ENCODE data around the gene FBXO5. TPM values are rescaled to one million over a fixed set of nuclear protein-coding genes. Genes with fewer than 3 reads are reported as not detected.
A peak's percentile ranks its signal among the peaks of the same experiment; 100 is the strongest.

FBXO5 gene
- total RNA-seq, 1 donor from 2014 or later: 9.4 TPM

DNA sequence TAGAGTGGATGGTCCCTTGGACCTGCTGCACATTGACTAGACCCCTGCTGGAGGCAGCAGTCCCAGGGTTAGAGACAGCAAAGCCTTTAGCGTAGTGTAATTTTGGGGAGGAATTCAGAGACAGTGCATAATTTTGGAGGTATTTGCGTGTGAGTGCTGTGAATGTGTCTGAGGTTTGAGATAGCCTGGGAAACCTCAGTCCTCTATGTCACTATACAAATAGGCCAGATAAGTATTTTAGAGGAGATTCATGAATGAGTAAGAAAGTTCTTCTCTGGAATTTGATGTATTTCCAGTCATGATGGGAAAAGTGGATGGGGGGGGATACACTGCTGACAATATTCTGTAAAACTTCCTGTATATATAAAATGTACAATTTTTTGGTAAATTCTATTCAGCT is 45.4 kb upstream of the FBXO5 start:
- Mint-ChIP-seq H3K27ac (ENCODE audit: unreplicated experiment) (no peak overlapping the region), H3K4me3 (ENCODE audit: unreplicated experiment) (no peak overlapping the region), H3K4me1 (ENCODE audit: unreplicated experiment) (peaks cover 14% of the 10 kb centered on the region), H3K27me3 (ENCODE audit: unreplicated experiment) (no peaks in the 10 kb centered on the region), H3K9me3 (ENCODE audit: unreplicated experiment) (no peaks in the 10 kb centered on the region), H3K36me3 (ENCODE audit: low read depth, unreplicated experiment) (no peaks in the 10 kb centered on the region)
- TF ChIP-seq, protein P1, sequence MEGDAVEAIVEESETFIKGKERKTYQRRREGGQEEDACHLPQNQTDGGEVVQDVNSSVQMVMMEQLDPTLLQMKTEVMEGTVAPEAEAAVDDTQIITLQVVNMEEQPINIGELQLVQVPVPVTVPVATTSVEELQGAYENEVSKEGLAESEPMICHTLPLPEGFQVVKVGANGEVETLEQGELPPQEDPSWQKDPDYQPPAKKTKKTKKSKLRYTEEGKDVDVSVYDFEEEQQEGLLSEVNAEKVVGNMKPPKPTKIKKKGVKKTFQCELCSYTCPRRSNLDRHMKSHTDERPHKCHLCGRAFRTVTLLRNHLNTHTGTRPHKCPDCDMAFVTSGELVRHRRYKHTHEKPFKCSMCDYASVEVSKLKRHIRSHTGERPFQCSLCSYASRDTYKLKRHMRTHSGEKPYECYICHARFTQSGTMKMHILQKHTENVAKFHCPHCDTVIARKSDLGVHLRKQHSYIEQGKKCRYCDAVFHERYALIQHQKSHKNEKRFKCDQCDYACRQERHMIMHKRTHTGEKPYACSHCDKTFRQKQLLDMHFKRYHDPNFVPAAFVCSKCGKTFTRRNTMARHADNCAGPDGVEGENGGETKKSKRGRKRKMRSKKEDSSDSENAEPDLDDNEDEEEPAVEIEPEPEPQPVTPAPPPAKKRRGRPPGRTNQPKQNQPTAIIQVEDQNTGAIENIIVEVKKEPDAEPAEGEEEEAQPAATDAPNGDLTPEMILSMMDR (IDR thresholded peaks at IDR 0.05; ENCODE audit: unreplicated experiment): no peak
- DNase-seq (ENCODE audit: low spot score): no peak

DNA sequence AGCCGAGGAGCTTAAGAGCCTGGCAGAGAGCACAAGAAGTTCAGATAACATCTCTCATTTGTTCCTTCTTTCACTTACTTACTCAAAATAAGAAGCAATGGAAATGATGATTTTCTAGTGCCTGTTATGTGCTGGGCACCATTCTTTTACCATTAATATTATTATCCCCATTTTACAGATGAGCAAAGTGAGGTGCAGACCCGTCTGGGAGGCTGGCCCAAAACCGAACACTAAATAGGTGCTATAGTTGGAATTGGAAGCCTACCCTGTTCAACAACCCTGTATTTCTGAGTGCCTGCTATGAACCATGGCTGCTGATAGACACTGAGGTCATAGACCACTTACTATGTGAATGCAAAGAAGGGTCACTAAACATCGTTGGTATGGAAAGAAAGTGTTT is 44.6 kb upstream of the FBXO5 start:
- no peaks in the 10 kb centered on the region for H3K9me3 Mint-ChIP-seq (ENCODE audit: unreplicated experiment)
- H3K36me3 Mint-ChIP-seq (ENCODE audit: low read depth, unreplicated experiment): no peaks in the 10 kb centered on the region
- no peak overlapping the region for H3K4me3 Mint-ChIP-seq (ENCODE audit: unreplicated experiment)
- peaks cover 14% of the 10 kb centered on the region for H3K4me1 Mint-ChIP-seq (ENCODE audit: unreplicated experiment)
- DNase-seq (ENCODE audit: low spot score): no peak
- TF ChIP-seq, protein P1 (IDR thresholded peaks at IDR 0.05; ENCODE audit: unreplicated experiment): no peak
- H3K27ac Mint-ChIP-seq (ENCODE audit: unreplicated experiment): no peak overlapping the region
- H3K27me3 Mint-ChIP-seq (ENCODE audit: unreplicated experiment): peaks cover 2% of the 10 kb centered on the region

DNA sequence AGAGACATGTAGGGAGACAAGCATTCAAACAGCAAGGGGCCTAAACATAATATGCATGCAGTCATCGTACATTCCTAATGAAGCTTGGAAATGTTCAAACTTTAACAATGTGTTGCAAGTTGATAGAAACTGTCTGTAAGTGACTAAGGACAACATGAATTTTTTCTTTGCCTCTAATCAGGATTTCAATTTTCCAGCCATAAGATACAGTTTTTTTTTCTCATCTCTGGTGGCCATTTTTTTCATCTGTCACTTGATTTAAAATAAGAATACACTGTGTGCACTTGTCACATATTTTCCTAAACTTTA is 41.8 kb upstream of the FBXO5 start:
- Mint-ChIP-seq H3K9me3 (ENCODE audit: unreplicated experiment) (no peaks in the 10 kb centered on the region), H3K27me3 (ENCODE audit: unreplicated experiment) (peaks cover 2% of the 10 kb centered on the region), H3K4me3 (ENCODE audit: unreplicated experiment) (no peak overlapping the region), H3K4me1 (ENCODE audit: unreplicated experiment) (no peaks in the 10 kb centered on the region), H3K36me3 (ENCODE audit: low read depth, unreplicated experiment) (peaks cover under 1% of the 10 kb centered on the region), H3K27ac (ENCODE audit: unreplicated experiment) (no peak overlapping the region)
- DNase-seq (ENCODE audit: low spot score): no peak
- TF ChIP-seq, protein P1 (IDR thresholded peaks at IDR 0.05; ENCODE audit: unreplicated experiment): peak; percentile 50

DNA sequence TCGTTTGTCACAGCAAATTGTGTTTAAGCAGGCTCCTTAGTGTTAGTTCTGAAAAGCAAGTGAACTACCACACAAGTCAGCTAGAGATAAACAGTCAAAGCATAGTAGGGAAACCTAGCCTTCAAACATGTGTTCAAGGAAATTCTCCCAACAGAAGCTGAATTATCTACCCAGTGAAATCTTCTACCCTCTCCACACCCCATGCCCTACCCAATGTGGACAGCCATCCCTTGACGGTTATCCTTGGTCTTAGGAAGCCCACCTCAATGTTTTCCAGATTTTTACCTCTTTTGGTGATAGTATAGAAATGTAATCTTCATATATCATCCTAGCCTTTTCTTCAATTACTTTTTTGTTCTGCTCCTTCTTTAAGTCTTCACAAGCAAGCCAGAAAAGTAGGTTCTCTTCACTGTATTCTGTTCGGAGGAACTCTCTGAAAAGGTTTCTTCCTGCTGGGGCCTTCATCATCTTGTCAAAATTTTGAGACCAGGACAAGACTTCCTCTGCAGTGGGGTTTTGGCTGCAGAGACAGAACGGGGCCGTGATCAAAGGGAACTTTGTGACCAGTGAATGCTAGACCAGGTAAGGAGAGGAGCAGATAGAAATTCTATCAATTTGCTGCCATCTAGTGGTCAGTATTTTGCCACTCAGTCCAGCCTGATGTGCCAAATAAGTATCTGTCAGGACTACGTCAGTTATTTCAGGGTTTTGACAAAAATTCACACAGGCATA is 41.3 kb upstream of the FBXO5 start:
- H3K9me3 Mint-ChIP-seq (ENCODE audit: unreplicated experiment): no peaks in the 10 kb centered on the region
- peak; percentile 45 for DNase-seq (ENCODE audit: low spot score)
- H3K4me3 Mint-ChIP-seq (ENCODE audit: unreplicated experiment): no peak overlapping the region
- H3K36me3 Mint-ChIP-seq (ENCODE audit: low read depth, unreplicated experiment): peaks cover 5% of the 10 kb centered on the region
- TF ChIP-seq, protein P1 (IDR thresholded peaks at IDR 0.05; ENCODE audit: unreplicated experiment): peak; percentile 90
- H3K27me3 Mint-ChIP-seq (ENCODE audit: unreplicated experiment): peaks cover 2% of the 10 kb centered on the region
- H3K4me1 Mint-ChIP-seq (ENCODE audit: unreplicated experiment): no peaks in the 10 kb centered on the region
- no peak overlapping the region for H3K27ac Mint-ChIP-seq (ENCODE audit: unreplicated experiment)

DNA sequence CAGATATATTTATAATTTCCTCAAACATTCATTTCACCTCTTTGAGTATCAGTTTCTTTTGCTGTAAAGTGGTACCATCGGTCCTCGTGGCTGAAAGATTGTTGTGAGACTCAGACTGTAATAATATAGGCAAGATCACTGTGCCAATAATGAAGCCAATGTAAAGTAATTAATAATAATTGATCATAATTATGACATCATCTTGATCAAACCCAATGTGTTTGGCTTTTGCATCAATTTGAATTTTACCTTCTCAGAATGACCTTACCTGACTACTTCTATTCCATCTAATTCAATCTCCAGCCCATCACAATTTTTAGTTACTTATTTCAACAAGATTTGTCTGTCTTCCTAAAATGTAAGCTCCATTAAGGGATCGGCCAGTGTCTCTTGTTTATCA is 35.5 kb upstream of the FBXO5 start:
- peaks cover 7% of the 10 kb centered on the region for H3K4me1 Mint-ChIP-seq (ENCODE audit: unreplicated experiment)
- H3K4me3 Mint-ChIP-seq (ENCODE audit: unreplicated experiment): no peak overlapping the region
- H3K27me3 Mint-ChIP-seq (ENCODE audit: unreplicated experiment): peaks cover 2% of the 10 kb centered on the region
- no peaks in the 10 kb centered on the region for H3K9me3 Mint-ChIP-seq (ENCODE audit: unreplicated experiment)
- H3K36me3 Mint-ChIP-seq (ENCODE audit: low read depth, unreplicated experiment): peaks cover 5% of the 10 kb centered on the region
- TF ChIP-seq, protein P1 (IDR thresholded peaks at IDR 0.05; ENCODE audit: unreplicated experiment): no peak
- no peak overlapping the region for H3K27ac Mint-ChIP-seq (ENCODE audit: unreplicated experiment)
- DNase-seq (ENCODE audit: low spot score): no peak
